ENCODE measurements around the gene LRRTM4. TPM values are rescaled to one million over a fixed set of nuclear protein-coding genes. Genes with fewer than 3 reads are reported as not detected.

The LRRTM4 gene
- total and polyA plus RNA-seq, 2 experiments from 2014 or later: 4.5 to 15.4 TPM

GRCh38 chr2:77418537-77418936, 103.6 kb downstream of the LRRTM4 start:
- no peak overlapping the region for H3K27ac Mint-ChIP-seq
- Histone ChIP-seq H3K4me3 (no peak overlapping the region), H3K79me2 (replicated peaks; ENCODE audit: insufficient read depth) (no peaks in the 10 kb centered on the region), H3K27me3 (ENCODE audit: insufficient read depth) (no peaks in the 10 kb centered on the region), H2AFZ (no peak overlapping the region), H3F3A (replicated peaks; ENCODE audit: low read depth) (no peaks in the 10 kb centered on the region), H4K20me1 (replicated peaks; ENCODE audit: insufficient read depth) (no peaks in the 10 kb centered on the region), H3K4me1 (ENCODE audit: insufficient read depth) (no peaks in the 10 kb centered on the region), H3K4me2 (no peak overlapping the region), H3K9me2 (ENCODE audit: insufficient read depth) (no peaks in the 10 kb centered on the region), H3K36me3 (ENCODE audit: insufficient read depth) (no peaks in the 10 kb centered on the region), H3K27ac (ENCODE audit: low read depth) (no peak overlapping the region)
- no peak for TF ChIP-seq POLR2AphosphoS5 (IDR thresholded peaks at IDR 0.05; ENCODE audit: low read depth)
- TF ChIP-seq EZH2phosphoT487 (IDR thresholded peaks at IDR 0.05; ENCODE audit: unreplicated experiment): no peak
- TF ChIP-seq JUNB (IDR thresholded peaks at IDR 0.05; ENCODE audit: unreplicated experiment): no peak
- H3K9me3 Mint-ChIP-seq: no peaks in the 10 kb centered on the region; the same call in 2 of the 3 replicates
- H3K4me1 Mint-ChIP-seq: no peaks in the 10 kb centered on the region
- DNase-seq (ENCODE audit: low spot score) (no peak), ATAC-seq (no peak)
- no peaks in the 10 kb centered on the region for H3K36me3 Mint-ChIP-seq (ENCODE audit: low read depth)
- H3K4me3 Mint-ChIP-seq: no peak overlapping the region
- H3K27me3 Mint-ChIP-seq (ENCODE audit: insufficient read depth, low read depth, poor library complexity): no peaks in the 10 kb centered on the region

DNA sequence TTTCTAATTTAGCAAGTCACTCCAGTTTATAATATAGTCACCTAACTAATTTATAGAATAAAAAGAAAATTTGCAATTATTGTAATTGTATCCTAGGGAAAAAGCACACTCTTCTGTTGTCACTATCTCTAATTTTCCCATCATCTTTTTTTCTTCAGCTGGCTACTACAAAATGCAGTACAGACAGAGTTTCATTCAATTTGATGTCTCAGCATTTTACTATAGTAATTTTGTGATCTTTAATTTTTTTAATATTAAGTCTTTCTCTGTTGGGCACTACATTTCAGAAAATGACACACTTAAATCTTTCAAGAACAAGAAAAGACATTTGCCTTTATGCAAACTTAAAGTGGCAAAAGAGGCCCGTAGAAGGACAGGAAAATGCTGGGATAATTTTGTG, 118.0 kb downstream of the LRRTM4 start:
- DNase-seq (ENCODE audit: low spot score) (no peak), ATAC-seq (no peak)
- Histone ChIP-seq H3K4me2 (no peak overlapping the region), H3K27ac (ENCODE audit: low read depth) (no peak overlapping the region), H3K4me1 (ENCODE audit: insufficient read depth) (peaks cover 20% of the 10 kb centered on the region; the same call in 1 of the 2 replicates), H4K20me1 (replicated peaks; ENCODE audit: insufficient read depth) (no peaks in the 10 kb centered on the region), H3K79me2 (replicated peaks; ENCODE audit: insufficient read depth) (no peaks in the 10 kb centered on the region), H2AFZ (no peak overlapping the region), H3K27me3 (ENCODE audit: insufficient read depth) (no peaks in the 10 kb centered on the region), H3F3A (replicated peaks; ENCODE audit: low read depth) (no peaks in the 10 kb centered on the region), H3K4me3 (no peak overlapping the region), H3K9me2 (ENCODE audit: insufficient read depth) (no peaks in the 10 kb centered on the region), H3K36me3 (ENCODE audit: insufficient read depth) (no peaks in the 10 kb centered on the region)
- Mint-ChIP-seq H3K9me3 (no peaks in the 10 kb centered on the region), H3K4me3 (no peak overlapping the region), H3K27ac (no peak overlapping the region), H3K4me1 (peaks cover 17% of the 10 kb centered on the region), H3K36me3 (ENCODE audit: low read depth) (no peaks in the 10 kb centered on the region), H3K27me3 (ENCODE audit: insufficient read depth, low read depth, poor library complexity) (peaks cover 2% of the 10 kb centered on the region)
- TF ChIP-seq EZH2 (IDR thresholded peaks at IDR 0.05; ENCODE audit: low read depth, unreplicated experiment): no peak
- no peak for TF ChIP-seq ETS1 (IDR thresholded peaks at IDR 0.05)
- no peak for TF ChIP-seq STAT1 (IDR thresholded peaks at IDR 0.05; ENCODE audit: unreplicated experiment)
- TF ChIP-seq, protein P1, sequence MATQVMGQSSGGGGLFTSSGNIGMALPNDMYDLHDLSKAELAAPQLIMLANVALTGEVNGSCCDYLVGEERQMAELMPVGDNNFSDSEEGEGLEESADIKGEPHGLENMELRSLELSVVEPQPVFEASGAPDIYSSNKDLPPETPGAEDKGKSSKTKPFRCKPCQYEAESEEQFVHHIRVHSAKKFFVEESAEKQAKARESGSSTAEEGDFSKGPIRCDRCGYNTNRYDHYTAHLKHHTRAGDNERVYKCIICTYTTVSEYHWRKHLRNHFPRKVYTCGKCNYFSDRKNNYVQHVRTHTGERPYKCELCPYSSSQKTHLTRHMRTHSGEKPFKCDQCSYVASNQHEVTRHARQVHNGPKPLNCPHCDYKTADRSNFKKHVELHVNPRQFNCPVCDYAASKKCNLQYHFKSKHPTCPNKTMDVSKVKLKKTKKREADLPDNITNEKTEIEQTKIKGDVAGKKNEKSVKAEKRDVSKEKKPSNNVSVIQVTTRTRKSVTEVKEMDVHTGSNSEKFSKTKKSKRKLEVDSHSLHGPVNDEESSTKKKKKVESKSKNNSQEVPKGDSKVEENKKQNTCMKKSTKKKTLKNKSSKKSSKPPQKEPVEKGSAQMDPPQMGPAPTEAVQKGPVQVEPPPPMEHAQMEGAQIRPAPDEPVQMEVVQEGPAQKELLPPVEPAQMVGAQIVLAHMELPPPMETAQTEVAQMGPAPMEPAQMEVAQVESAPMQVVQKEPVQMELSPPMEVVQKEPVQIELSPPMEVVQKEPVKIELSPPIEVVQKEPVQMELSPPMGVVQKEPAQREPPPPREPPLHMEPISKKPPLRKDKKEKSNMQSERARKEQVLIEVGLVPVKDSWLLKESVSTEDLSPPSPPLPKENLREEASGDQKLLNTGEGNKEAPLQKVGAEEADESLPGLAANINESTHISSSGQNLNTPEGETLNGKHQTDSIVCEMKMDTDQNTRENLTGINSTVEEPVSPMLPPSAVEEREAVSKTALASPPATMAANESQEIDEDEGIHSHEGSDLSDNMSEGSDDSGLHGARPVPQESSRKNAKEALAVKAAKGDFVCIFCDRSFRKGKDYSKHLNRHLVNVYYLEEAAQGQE (IDR thresholded peaks at IDR 0.05; ENCODE audit: unreplicated experiment): no peak
- TF ChIP-seq EZH2phosphoT487 (IDR thresholded peaks at IDR 0.05; ENCODE audit: unreplicated experiment): no peak
- TF ChIP-seq ZNF114 (CRISPR knock-in tag; IDR thresholded peaks at IDR 0.05): no peak
- TF ChIP-seq, protein P2, sequence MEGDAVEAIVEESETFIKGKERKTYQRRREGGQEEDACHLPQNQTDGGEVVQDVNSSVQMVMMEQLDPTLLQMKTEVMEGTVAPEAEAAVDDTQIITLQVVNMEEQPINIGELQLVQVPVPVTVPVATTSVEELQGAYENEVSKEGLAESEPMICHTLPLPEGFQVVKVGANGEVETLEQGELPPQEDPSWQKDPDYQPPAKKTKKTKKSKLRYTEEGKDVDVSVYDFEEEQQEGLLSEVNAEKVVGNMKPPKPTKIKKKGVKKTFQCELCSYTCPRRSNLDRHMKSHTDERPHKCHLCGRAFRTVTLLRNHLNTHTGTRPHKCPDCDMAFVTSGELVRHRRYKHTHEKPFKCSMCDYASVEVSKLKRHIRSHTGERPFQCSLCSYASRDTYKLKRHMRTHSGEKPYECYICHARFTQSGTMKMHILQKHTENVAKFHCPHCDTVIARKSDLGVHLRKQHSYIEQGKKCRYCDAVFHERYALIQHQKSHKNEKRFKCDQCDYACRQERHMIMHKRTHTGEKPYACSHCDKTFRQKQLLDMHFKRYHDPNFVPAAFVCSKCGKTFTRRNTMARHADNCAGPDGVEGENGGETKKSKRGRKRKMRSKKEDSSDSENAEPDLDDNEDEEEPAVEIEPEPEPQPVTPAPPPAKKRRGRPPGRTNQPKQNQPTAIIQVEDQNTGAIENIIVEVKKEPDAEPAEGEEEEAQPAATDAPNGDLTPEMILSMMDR (conservative IDR thresholded peaks at IDR 0.05; ENCODE audit: low read depth in 2 of 2): no peak
